Mesendoderm (in vitro differentiated cells): ENCODE data around the gene IRX2.

ENCODE experiments used
- DNase-seq: peaks from one replicate; pipeline ENCODE4 v3.0.0; 2013
- H2AK5ac ChIP-seq: 2 replicates; pipeline ENCODE4 v1.6.1; 2013; ENCODE audit warnings: low read length, inconsistent platforms
- H2BK120ac ChIP-seq: 2 replicates; pipeline ENCODE4 v1.6.1; 2013; ENCODE audit warnings: low read depth, mild to moderate bottlenecking, low read length, moderate library complexity, mixed read lengths
- H2BK15ac ChIP-seq: replicated peaks from 2 replicates; pipeline ENCODE4 v1.6.1; 2013; ENCODE audit warnings: low read depth, mild to moderate bottlenecking, moderate library complexity
- H2BK5ac ChIP-seq: 2 replicates; pipeline ENCODE4 v1.6.1; 2013; ENCODE audit warnings: low read length, inconsistent platforms
- H3K18ac ChIP-seq: 2 replicates; pipeline ENCODE4 v1.6.1; 2013; ENCODE audit warnings: mild to moderate bottlenecking, low read length, mixed read lengths
- H3K23ac ChIP-seq: one replicate; pipeline ENCODE4 v1.6.1; 2013; ENCODE audit warnings: low read length
- H3K27ac ChIP-seq: 2 replicates; pipeline ENCODE4 v1.5.1; 2013; ENCODE audit warnings: low read depth, mild to moderate bottlenecking, inconsistent platforms, low read length, moderate library complexity
- H3K27me3 ChIP-seq: 2 replicates; pipeline ENCODE4 v1.6.1; 2013; ENCODE audit warnings: low read length, control low read depth, mild to moderate bottlenecking, inconsistent platforms; ENCODE audit not compliant: insufficient read depth, poor library complexity
- H3K36me3 ChIP-seq: 2 replicates; pipeline ENCODE4 v1.6.1; 2013; ENCODE audit warnings: low read length, inconsistent platforms; ENCODE audit not compliant: control insufficient read depth, insufficient read depth
- H3K4ac ChIP-seq: one replicate; pipeline ENCODE4 v1.6.1; 2013; ENCODE audit warnings: low read depth, mild to moderate bottlenecking, low read length, moderate library complexity
- H3K4me1 ChIP-seq: 2 replicates; pipeline ENCODE4 v1.6.1; 2013; ENCODE audit warnings: low read depth, low read length, inconsistent platforms; ENCODE audit not compliant: control insufficient read depth
- H3K4me2 ChIP-seq: 2 replicates; pipeline ENCODE4 v1.6.1; 2013; ENCODE audit warnings: low read length
- H3K4me3 ChIP-seq: 2 replicates; pipeline ENCODE4 v1.5.1; 2013; ENCODE audit warnings: mild to moderate bottlenecking, low read length
- H3K56ac ChIP-seq: one replicate; pipeline ENCODE4 v1.6.1; 2013; ENCODE audit warnings: low read length
- H3K79me1 ChIP-seq: 2 replicates; pipeline ENCODE4 v1.6.1; 2013; ENCODE audit warnings: low read length, inconsistent platforms
- H3K79me2 ChIP-seq: 2 replicates; pipeline ENCODE4 v1.6.1; 2013; ENCODE audit warnings: mild to moderate bottlenecking, low read length; ENCODE audit not compliant: control insufficient read depth, insufficient read depth
- H3K9ac ChIP-seq: 2 replicates; pipeline ENCODE4 v1.6.1; 2013; ENCODE audit warnings: low read length, inconsistent platforms
- H4K5ac ChIP-seq: one replicate; pipeline ENCODE4 v1.6.1; 2013; ENCODE audit warnings: low read length
- H4K8ac ChIP-seq: one replicate; pipeline ENCODE4 v1.6.1; 2013; ENCODE audit warnings: low read depth, mild to moderate bottlenecking, control low read depth, low read length, moderate library complexity
- WGBS: extraction: QIAGEN DNeasy Blood & Tissue Kit; methylation state at CpG from one replicate; pipeline ENCODE4 v1.1.7; 2013; ENCODE audit warnings: low lambda C conversion rate, missing lambda C conversion rate; ENCODE audit not compliant: insufficient coverage; ENCODE audit errors: extremely low coverage; 5-methylcytosine and 5-hydroxymethylcytosine counted together

Gene IRX2

GRCh38 chr5:2750758-2751464, 566 bp downstream of the IRX2 start:
- H3K36me3 ChIP-seq, result no peaks in the 10 kb centered on the region
- H3K4me1 ChIP-seq, result no peaks in the 10 kb centered on the region
- no peaks in the 10 kb centered on the region for H3K79me1 ChIP-seq
- H4K5ac ChIP-seq, result no peak overlapping the region
- WGBS, result no CpG with 5 or more reads among the region's 110 CpGs
- H3K27ac ChIP-seq, result no peak overlapping the region
- H3K27me3 ChIP-seq, result peaks cover 32% of the 10 kb centered on the region
- H2BK5ac ChIP-seq, result no peak overlapping the region
- peak overlapping the region; percentile 73 for H3K56ac ChIP-seq
- H3K79me2 ChIP-seq, result no peaks in the 10 kb centered on the region
- no peak overlapping the region for H4K8ac ChIP-seq
- H2AK5ac ChIP-seq, result no peak overlapping the region
- H3K4ac ChIP-seq, result peak overlapping the region; percentile 21
- H2BK15ac ChIP-seq, result no peak overlapping the region
- H3K4me3 ChIP-seq, result peak overlapping the region; percentile 22
- no peak overlapping the region for H3K23ac ChIP-seq
- peak overlapping the region; percentile 80 for H3K4me2 ChIP-seq
- H3K18ac ChIP-seq, result peak overlapping the region; percentile 8
- DNase-seq, result peak; percentile 62
- peak overlapping the region; percentile 55 for H3K9ac ChIP-seq
- no peak overlapping the region for H2BK120ac ChIP-seq

DNA sequence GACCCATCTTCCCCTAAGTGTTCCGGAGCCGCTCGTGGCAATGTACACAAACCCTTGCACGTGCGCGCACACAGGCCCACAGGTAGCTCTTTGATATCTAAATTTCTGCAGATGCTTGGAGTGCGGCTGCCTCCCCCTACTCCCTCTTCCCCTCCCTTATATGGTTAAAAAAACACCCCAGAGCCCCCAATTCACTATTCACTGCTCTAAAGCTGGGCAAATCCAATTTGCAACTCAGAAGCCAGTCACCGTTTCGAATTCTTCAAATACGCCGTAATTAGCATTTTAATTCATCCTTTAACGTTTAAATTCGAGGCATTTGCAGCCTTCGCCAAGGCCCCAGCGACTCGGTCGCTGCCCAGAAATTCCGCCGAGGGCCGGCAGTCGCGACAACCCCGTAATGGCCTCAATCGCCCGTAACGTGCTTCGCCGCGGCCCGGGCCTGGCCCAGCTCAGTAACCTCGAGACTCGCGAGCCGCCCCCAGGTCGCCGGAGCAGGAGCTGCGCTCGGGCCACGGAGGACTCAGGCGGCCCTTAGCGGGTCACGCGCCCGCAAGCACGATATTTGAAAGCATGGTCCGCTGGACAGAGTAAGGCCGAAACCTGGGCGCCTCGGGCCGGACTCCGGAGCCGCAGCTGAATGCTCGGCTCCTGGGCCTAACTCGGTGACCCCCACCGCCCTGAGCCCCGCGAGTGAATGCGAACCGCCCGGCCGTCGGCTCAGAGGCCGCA, 1.3 kb downstream of the IRX2 start:
- Histone ChIP-seq H3K4me1 (no peaks in the 10 kb centered on the region), H3K79me2 (no peaks in the 10 kb centered on the region), H3K27ac (no peak overlapping the region), H3K79me1 (no peaks in the 10 kb centered on the region), H3K9ac (peak overlapping the region; percentile 55), H3K4me2 (peak overlapping the region; percentile 80), H4K8ac (no peak overlapping the region), H3K4ac (no peak overlapping the region), H3K23ac (no peak overlapping the region), H3K4me3 (peak overlapping the region; percentile 22), H2BK15ac (no peak overlapping the region), H3K36me3 (no peaks in the 10 kb centered on the region), H4K5ac (no peak overlapping the region), H3K18ac (peak overlapping the region; percentile 8), H2BK120ac (no peak overlapping the region), H3K27me3 (peaks cover 29% of the 10 kb centered on the region), H2AK5ac (no peak overlapping the region), H3K56ac (peak overlapping the region; percentile 73), H2BK5ac (no peak overlapping the region)
- peak; percentile 53 for DNase-seq
- no CpG with 5 or more reads among the region's 63 CpGs for WGBS

GRCh38 chr5:2749514-2750025, 1.9 kb downstream of the IRX2 start:
- no peak overlapping the region for H3K4me3 ChIP-seq
- no peak overlapping the region for H2BK120ac ChIP-seq
- no peaks in the 10 kb centered on the region for H3K4me1 ChIP-seq
- no peak overlapping the region for H2AK5ac ChIP-seq
- no peak overlapping the region for H3K18ac ChIP-seq
- H3K56ac ChIP-seq, result no peak overlapping the region
- no CpG with 5 or more reads among the region's 45 CpGs for WGBS
- H3K4ac ChIP-seq, result no peak overlapping the region
- H3K4me2 ChIP-seq, result no peak overlapping the region
- peaks cover 27% of the 10 kb centered on the region for H3K27me3 ChIP-seq
- no peak overlapping the region for H4K8ac ChIP-seq
- no peak overlapping the region for H3K27ac ChIP-seq
- DNase-seq, result no peak
- H3K79me2 ChIP-seq, result no peaks in the 10 kb centered on the region
- no peaks in the 10 kb centered on the region for H3K79me1 ChIP-seq
- peak overlapping the region; percentile 35 for H3K23ac ChIP-seq
- H2BK15ac ChIP-seq, result no peak overlapping the region
- H3K36me3 ChIP-seq, result no peaks in the 10 kb centered on the region
- H4K5ac ChIP-seq, result no peak overlapping the region
- H2BK5ac ChIP-seq, result no peak overlapping the region
- no peak overlapping the region for H3K9ac ChIP-seq

GRCh38 chr5:2748861-2749513, 2.5 kb downstream of the IRX2 start:
- H4K8ac ChIP-seq, result no peak overlapping the region
- peaks cover 29% of the 10 kb centered on the region for H3K27me3 ChIP-seq
- no peak overlapping the region for H2BK5ac ChIP-seq
- no peaks in the 10 kb centered on the region for H3K79me2 ChIP-seq
- H3K23ac ChIP-seq, result no peak overlapping the region
- H3K56ac ChIP-seq, result no peak overlapping the region
- DNase-seq, result no peak
- H3K79me1 ChIP-seq, result no peaks in the 10 kb centered on the region
- no peak overlapping the region for H3K9ac ChIP-seq
- H2BK15ac ChIP-seq, result no peak overlapping the region
- no peak overlapping the region for H3K4me2 ChIP-seq
- no peak overlapping the region for H3K4ac ChIP-seq
- no peaks in the 10 kb centered on the region for H3K4me1 ChIP-seq
- no peak overlapping the region for H3K18ac ChIP-seq
- H4K5ac ChIP-seq, result no peak overlapping the region
- H2AK5ac ChIP-seq, result no peak overlapping the region
- WGBS, result no CpG with 5 or more reads among the region's 71 CpGs
- no peaks in the 10 kb centered on the region for H3K36me3 ChIP-seq
- H3K27ac ChIP-seq, result no peak overlapping the region
- H2BK120ac ChIP-seq, result no peak overlapping the region
- H3K4me3 ChIP-seq, result no peak overlapping the region

GRCh38 chr5:2748179-2748860, 3.2 kb downstream of the IRX2 start:
- no peak for DNase-seq
- H3K4me2 ChIP-seq, result no peak overlapping the region
- H3K23ac ChIP-seq, result no peak overlapping the region
- H3K4me1 ChIP-seq, result no peaks in the 10 kb centered on the region
- H3K79me1 ChIP-seq, result no peaks in the 10 kb centered on the region
- no peak overlapping the region for H3K4me3 ChIP-seq
- no peak overlapping the region for H3K4ac ChIP-seq
- no peaks in the 10 kb centered on the region for H3K36me3 ChIP-seq
- no peak overlapping the region for H3K27ac ChIP-seq
- no peak overlapping the region for H3K56ac ChIP-seq
- H3K27me3 ChIP-seq, result peaks cover 34% of the 10 kb centered on the region
- H4K8ac ChIP-seq, result no peak overlapping the region
- H3K18ac ChIP-seq, result no peak overlapping the region
- H2BK120ac ChIP-seq, result no peak overlapping the region
- no peaks in the 10 kb centered on the region for H3K79me2 ChIP-seq
- no CpG with 5 or more reads among the region's 86 CpGs for WGBS
- H2BK15ac ChIP-seq, result no peak overlapping the region
- no peak overlapping the region for H2BK5ac ChIP-seq
- no peak overlapping the region for H2AK5ac ChIP-seq
- no peak overlapping the region for H4K5ac ChIP-seq
- no peak overlapping the region for H3K9ac ChIP-seq
